Vagina (tissue), 2 donors: ENCODE measurements around the gene WFDC10A. TPM values are rescaled to one million over a fixed set of nuclear protein-coding genes. Genes with fewer than 3 reads are reported as not detected.

ENCODE experiments used
- DNase-seq, 2 donors: peaks; one replicate each; pipeline ENCODE4 v3.0.0-alpha.2; 2017; ENCODE audit errors: extremely low spot score in 2 of 2
- H3K27ac ChIP-seq: fragments of 200-600 bp; sonication (generic); one replicate; pipeline ENCODE4 v1.5.1; 2019
- H3K27me3 ChIP-seq: fragments of 200-600 bp; sonication (generic); one replicate; pipeline ENCODE4 v1.5.1; 2019
- H3K36me3 ChIP-seq, 2 donors: fragments of 200-600 bp; sonication (generic); one replicate each; pipeline ENCODE4 v1.5.1; 2017 to 2019
- H3K4me1 ChIP-seq: fragments of 200-600 bp; sonication (generic); one replicate; pipeline ENCODE4 v1.5.1; 2019
- H3K4me3 ChIP-seq, 2 donors: fragments of 200-600 bp; sonication (generic); 1 replicate in 1 of 2; 2 replicates in 1 of 2; pipeline ENCODE4 v1.5.1; 2016 to 2019
- H3K9me3 ChIP-seq: fragments of 200-600 bp; sonication (generic); one replicate; pipeline ENCODE4 v1.5.1; 2019
- CTCF ChIP-seq, 3 experiments: fragments of 450-650 bp in 2 of 3; fragments of 200-600 bp in 1 of 3; sonication (generic) in 1 of 3; IDR thresholded peaks; one replicate each; pipeline ENCODE4 v1.5.1; 2017 to 2019; ENCODE audit warnings: antibody characterized with exemption in 3 of 3, mild to moderate bottlenecking in 2 of 3, moderate library complexity in 2 of 3
- POLR2A ChIP-seq, 2 donors: fragments of 450-650 bp; IDR thresholded peaks; one replicate each; pipeline ENCODE4 v1.6.1; 2017; ENCODE audit warnings: antibody characterized with exemption in 2 of 2, mild to moderate bottlenecking in 2 of 2, moderate library complexity in 2 of 2
- POLR2AphosphoS5 ChIP-seq, 2 donors: sonication (generic); formaldehyde crosslinking; IDR thresholded peaks; one replicate each; pipeline ENCODE4 v1.9.0; 2017; ENCODE audit warnings: antibody characterized with exemption in 2 of 2, mild to moderate bottlenecking in 2 of 2, low read depth in 1 of 2; ENCODE audit not compliant: insufficient read depth in 1 of 2
- intact Hi-C: fragments of 100-400 bp; cut with DNase I; formaldehyde crosslinking; loops from one replicate; pipeline ENCODE4 v1.15.1; 2023
- total RNA-seq: library from RNA; depleted of rRNA; stranded (reverse); fragments of >200 nt; gene quantifications from one replicate; pipeline ENCODE4 v1.2.3, GENCODE V29; 2016

WFDC10A gene
- total RNA-seq, 1 donor from 2014 or later = not detected

GRCh38 chr20:45611054-45611453, 18.5 kb upstream of the WFDC10A start:
- DNase-seq = no peak
- no peaks in the 10 kb centered on the region for H3K36me3 ChIP-seq
- intact Hi-C loops = no loop called here
- H3K9me3 ChIP-seq = no peaks in the 10 kb centered on the region
- TF ChIP-seq POLR2AphosphoS5 (IDR thresholded peaks at IDR 0.05; ENCODE audit: insufficient read depth in 1 of 2, low read depth in 1 of 2) (no peak), POLR2A (IDR thresholded peaks at IDR 0.05) (no peak), CTCF (IDR thresholded peaks at IDR 0.05) (no peak)
- H3K4me3 ChIP-seq = no peak overlapping the region
- H3K4me1 ChIP-seq = no peaks in the 10 kb centered on the region
- H3K27me3 ChIP-seq = no peaks in the 10 kb centered on the region
- H3K27ac ChIP-seq = no peak overlapping the region

GRCh38 chr20:45612314-45612713, 17.2 kb upstream of the WFDC10A start:
- no peaks in the 10 kb centered on the region for H3K36me3 ChIP-seq
- H3K4me1 ChIP-seq = no peaks in the 10 kb centered on the region
- no peaks in the 10 kb centered on the region for H3K27me3 ChIP-seq
- DNase-seq = no peak
- H3K4me3 ChIP-seq = no peak overlapping the region
- TF ChIP-seq CTCF (IDR thresholded peaks at IDR 0.05) (no peak), POLR2A (IDR thresholded peaks at IDR 0.05) (no peak), POLR2AphosphoS5 (IDR thresholded peaks at IDR 0.05; ENCODE audit: insufficient read depth in 1 of 2, low read depth in 1 of 2) (no peak)
- intact Hi-C loops = no loop called here
- no peaks in the 10 kb centered on the region for H3K9me3 ChIP-seq
- H3K27ac ChIP-seq = no peak overlapping the region

- Histone ChIP-seq H3K9me3 (no peaks in the 10 kb centered on the region), H3K36me3 (no peaks in the 10 kb centered on the region), H3K27me3 (no peaks in the 10 kb centered on the region), H3K27ac (no peak overlapping the region), H3K4me1 (no peaks in the 10 kb centered on the region), H3K4me3 (no peak overlapping the region)
- DNase-seq = no peak
- intact Hi-C loops = no loop called here
- no peak for TF ChIP-seq POLR2A (IDR thresholded peaks at IDR 0.05)
- TF ChIP-seq POLR2AphosphoS5 (IDR thresholded peaks at IDR 0.05; ENCODE audit: insufficient read depth in 1 of 2, low read depth in 1 of 2) = no peak
- no peak for TF ChIP-seq CTCF (IDR thresholded peaks at IDR 0.05)
These were observed 11.9 kb upstream of the WFDC10A start for GRCh38 chr20:45617591-45617990.

GRCh38 chr20:45621593-45621992, 7.9 kb upstream of the WFDC10A start:
- H3K27ac ChIP-seq = no peak overlapping the region
- intact Hi-C loops = no loop called here
- no peak overlapping the region for H3K4me3 ChIP-seq

GRCh38 chr20:45626540-45626939, 3.0 kb upstream of the WFDC10A start:
- TF ChIP-seq POLR2A (IDR thresholded peaks at IDR 0.05) = no peak
- TF ChIP-seq CTCF (IDR thresholded peaks at IDR 0.05) = no peak
- no peak for TF ChIP-seq POLR2AphosphoS5 (IDR thresholded peaks at IDR 0.05; ENCODE audit: insufficient read depth in 1 of 2, low read depth in 1 of 2)
- DNase-seq = no peak
- no peak overlapping the region for H3K27ac ChIP-seq
- no peaks in the 10 kb centered on the region for H3K27me3 ChIP-seq
- no peaks in the 10 kb centered on the region for H3K36me3 ChIP-seq
- H3K9me3 ChIP-seq = no peaks in the 10 kb centered on the region
- no peaks in the 10 kb centered on the region for H3K4me1 ChIP-seq
- H3K4me3 ChIP-seq = no peak overlapping the region
- intact Hi-C loops = no loop called here

More at GRCh38 chr20:45621593-45621992, 7.9 kb upstream of the WFDC10A start:
- Histone ChIP-seq H3K27me3 (no peaks in the 10 kb centered on the region), H3K36me3 (no peaks in the 10 kb centered on the region), H3K9me3 (no peaks in the 10 kb centered on the region), H3K4me1 (no peaks in the 10 kb centered on the region)
- DNase-seq = no peak
- TF ChIP-seq POLR2A (IDR thresholded peaks at IDR 0.05) = no peak
- no peak for TF ChIP-seq CTCF (IDR thresholded peaks at IDR 0.05)
- TF ChIP-seq POLR2AphosphoS5 (IDR thresholded peaks at IDR 0.05; ENCODE audit: insufficient read depth in 1 of 2, low read depth in 1 of 2) = no peak
